HTERT RPE-1 (cell line): ENCODE measurements around the gene TH.

Source experiments
- in situ Hi-C: fragments of 300-500 bp; cut with MboI; formaldehyde crosslinking; loops from 4 replicates; pipeline ENCODE4 v1.14.3; 2020; ENCODE audit warnings: low sequenced_read_pairs

Gene TH

GRCh38 chr11:2209370-2209801, 37.8 kb upstream of the TH start:
- in situ Hi-C loops = no loop called here

DNA sequence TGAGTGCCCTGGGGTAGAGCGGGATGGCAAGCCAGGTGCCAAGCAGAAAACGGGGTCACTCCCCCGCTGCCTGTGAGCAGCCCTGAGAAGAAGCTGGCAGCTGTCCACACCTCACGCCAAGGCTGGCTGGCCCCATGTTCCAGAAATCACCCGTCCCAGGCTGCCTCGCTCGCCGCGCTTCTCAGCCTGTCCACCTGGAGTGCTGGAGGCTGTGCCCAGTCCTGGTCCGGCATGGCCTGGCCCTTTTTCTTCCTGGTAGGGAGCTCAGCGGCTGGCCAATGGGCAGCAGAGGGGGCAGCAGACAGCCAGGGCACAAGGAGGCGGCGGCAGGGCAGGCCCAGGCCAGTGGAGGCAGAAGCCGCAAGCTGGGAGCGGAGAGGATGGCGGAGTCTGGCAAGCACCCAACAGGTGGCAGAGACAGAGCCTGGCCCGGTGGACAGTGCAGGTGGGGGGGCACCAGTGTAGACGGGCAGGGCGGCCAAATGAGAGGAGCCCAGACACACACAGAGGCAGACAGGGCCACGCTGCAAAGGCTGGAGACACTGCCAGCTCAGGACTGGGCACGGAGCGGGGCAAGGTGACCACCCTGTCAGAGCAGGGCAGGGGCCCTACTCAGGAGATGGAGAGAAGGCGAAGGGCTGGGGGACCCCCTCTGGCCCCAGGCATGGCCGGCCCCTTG, 37.2 kb upstream of the TH start:
- in situ Hi-C loops = no loop called here

DNA sequence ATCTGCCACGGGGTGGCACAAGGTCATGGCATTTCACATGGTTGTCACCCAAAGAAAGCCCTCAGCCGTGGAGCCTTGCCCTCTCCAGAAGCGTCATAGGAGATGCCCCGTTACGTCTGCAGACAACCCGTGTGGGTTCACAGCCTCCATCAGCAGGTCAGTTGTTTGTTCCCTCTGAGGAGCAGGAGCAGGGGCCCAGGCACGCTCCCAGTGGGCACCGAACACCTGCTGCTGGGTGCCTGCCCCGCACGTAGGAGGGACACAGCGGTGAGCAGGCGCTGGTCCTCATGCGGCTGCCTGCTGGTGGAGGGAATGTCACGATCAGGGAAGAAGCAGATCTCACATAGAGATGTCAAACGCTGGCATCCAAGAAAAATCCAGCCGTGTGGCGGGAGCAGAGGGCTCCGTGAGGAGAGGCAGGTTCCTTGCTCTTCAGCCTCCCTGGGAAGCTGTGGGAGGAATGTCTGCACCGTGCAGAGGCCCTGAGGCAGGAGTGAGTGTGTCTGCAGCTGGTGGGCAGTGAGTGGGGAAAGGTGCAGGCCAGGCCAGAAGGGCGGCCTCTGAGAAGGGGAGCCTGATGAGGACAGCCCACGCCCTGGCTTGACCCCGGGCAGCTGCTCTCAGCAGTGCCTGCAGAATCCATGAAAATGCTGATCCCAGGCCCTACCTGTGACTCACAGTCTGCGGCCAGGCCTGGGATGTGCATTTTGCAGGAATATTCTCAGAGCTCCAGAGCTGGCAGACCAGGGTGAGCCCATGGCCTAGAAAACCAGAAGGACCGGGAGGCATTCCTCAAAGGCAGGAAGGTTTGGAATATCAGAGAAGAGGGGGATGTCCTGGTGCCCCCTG, 36.4 kb upstream of the TH start:
- in situ Hi-C loops = no loop called here

- in situ Hi-C loops = no loop called here
Observed at GRCh38 chr11:2207212-2207611, 35.6 kb upstream of the TH start.

GRCh38 chr11:2205981-2206690, 34.5 kb upstream of the TH start:
- in situ Hi-C loops = no loop called here

DNA sequence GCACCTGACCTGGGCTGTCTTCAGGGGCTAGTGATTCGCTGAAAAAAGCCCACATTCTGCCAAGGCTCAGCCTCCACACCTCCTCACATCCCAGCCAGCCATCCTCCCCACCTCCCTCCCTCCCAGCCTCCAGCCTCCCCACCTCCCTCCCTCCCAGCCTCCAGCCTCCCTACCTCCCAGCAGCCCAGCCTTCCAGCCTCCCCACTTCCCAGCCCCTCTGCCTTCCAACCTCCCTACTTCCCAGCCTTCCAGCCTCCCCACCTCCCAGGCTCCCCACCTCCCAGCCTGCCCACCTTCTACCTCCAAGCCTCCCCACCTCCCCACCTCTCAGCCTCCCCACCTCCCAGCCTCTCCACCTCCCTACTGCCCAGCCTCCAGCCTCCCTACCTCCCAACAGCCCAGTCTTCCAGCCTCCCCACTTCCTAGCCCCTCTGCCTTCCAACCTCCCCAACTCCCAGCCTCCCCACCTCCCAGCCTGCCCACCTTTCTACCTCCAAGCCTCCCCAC, 33.7 kb upstream of the TH start:
- in situ Hi-C loops = no loop called here

- in situ Hi-C loops = no loop called here
Observed at GRCh38 chr11:2204361-2205213, 33.0 kb upstream of the TH start.

DNA sequence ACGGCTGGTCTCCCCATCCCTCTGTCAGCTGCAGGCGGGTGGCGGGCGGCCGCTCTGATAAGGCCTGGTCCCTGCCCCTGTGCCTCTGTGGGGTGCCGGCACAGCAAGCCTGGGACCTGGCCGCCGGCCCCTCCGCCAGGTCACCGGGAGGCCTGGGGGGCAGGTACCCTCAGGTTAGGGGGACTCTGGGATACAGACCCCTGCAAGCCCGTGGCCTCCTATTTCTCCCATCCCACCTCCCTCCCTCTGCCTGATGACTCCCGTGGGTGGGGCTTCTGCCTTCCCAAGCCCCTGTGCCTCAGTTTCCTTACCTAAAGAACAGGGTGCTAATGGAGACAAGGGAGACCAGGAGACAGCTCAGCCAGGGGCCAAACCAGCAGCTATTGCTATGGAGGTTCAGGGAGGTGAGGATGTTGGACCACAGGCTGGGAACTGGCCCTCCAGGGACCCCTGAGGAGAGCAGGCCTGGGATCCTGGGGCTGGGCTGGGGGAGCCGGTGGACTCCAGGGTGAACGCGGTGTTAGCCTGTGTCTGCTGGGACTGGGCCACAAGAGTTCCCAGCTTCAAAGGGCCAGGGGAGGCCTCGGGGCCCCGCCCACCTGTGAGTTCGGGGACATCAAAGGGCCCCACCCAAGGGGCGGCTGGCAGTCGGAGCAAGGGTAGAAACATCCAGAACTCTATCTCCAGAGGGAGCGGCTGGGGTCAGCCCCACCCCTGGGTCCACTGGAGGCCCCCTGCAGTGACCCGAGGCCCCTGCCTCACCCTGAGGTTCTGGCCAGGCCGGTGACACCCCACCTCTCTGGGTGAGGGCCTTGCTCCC, 32.0 kb upstream of the TH start:
- in situ Hi-C loops = no loop called here

GRCh38 chr11:2202900-2203439, 31.4 kb upstream of the TH start:
- in situ Hi-C loops = no loop called here

- in situ Hi-C loops = no loop called here
Observed at GRCh38 chr11:2202071-2202899, 30.7 kb upstream of the TH start.

GRCh38 chr11:2201542-2201941, 29.9 kb upstream of the TH start:
- in situ Hi-C loops = no loop called here

GRCh38 chr11:2200957-2201519, 29.4 kb upstream of the TH start:
- in situ Hi-C loops = no loop called here

- in situ Hi-C loops = no loop called here
Observed at GRCh38 chr11:2200536-2200935, 28.9 kb upstream of the TH start.

DNA sequence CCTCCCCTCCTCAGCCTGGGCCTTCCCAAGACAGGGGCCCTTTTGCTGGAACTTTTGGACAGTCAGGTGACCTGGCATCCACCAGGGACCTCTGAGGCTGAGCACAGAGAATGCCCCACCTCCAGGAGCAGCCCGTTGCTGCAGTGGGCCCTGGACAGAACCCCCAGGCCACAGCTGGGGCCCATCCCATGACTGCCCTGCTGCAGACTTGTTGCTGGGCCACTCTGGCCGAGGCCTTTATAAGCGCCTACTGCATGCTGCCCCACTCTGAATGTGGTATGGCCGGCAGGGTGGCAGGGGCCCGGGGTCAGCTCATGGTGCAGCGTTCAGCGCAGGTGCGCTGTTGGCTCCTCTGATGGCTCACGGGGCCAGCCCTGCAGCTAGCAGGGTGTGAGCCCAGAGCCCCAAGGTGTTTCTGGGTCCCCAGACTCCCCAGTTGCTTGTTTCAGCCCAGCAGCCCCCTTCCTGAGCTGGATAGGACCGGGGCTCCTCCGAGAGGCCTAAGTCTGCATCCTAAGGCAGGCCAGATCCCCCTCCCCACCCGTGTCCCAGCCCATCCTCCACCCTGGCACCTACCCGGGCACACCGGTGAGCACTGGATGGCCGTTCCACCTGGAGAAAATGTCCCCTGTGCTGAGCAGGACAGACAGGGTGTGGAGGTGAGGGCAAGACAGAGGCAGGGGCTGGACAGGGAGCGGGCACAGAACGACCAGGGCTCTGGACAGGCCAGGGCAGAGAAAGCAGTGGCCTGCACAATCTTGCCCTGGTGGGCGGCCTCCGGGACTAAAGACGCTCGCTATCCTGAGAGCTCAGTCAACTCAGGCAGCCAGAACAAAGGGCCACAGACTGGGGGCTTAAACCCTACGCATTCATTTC, 28.1 kb upstream of the TH start:
- in situ Hi-C loops = no loop called here

DNA sequence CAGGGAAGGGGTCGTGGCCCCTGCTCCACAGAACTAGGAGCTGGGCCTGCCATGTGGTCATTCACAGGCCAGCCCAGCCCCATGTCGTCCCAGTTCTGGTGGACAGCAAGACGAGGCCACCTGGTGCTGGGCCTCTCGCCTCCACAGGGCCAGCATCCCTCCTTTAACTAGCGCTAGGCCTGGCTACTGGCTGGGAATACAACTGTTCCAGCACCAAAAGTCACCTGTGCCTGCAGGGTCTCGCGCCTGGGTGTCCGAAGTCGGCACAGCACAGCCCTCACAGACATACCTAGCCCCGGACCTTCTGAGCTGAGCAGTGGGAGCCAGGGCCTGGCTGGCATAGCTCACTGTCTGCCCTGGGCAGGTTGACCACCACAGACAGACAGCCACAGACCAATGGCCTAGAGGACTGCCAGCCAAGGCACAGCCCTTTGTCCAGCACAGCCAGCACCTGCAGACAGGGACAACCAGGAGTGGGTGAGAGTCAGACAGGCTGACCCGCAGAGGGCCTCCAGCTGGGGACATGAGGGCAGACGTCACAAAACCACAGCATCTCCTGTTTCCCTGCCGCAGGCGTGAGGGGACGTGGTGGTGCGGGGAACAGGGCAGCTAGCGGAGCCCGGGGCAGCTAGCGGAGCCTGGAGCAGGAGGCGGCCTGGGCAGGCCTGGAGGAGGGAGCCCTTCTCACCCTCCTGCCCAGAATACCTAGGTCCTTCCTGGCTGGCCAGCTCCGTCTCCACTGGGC, 27.2 kb upstream of the TH start:
- in situ Hi-C loops = no loop called here

DNA sequence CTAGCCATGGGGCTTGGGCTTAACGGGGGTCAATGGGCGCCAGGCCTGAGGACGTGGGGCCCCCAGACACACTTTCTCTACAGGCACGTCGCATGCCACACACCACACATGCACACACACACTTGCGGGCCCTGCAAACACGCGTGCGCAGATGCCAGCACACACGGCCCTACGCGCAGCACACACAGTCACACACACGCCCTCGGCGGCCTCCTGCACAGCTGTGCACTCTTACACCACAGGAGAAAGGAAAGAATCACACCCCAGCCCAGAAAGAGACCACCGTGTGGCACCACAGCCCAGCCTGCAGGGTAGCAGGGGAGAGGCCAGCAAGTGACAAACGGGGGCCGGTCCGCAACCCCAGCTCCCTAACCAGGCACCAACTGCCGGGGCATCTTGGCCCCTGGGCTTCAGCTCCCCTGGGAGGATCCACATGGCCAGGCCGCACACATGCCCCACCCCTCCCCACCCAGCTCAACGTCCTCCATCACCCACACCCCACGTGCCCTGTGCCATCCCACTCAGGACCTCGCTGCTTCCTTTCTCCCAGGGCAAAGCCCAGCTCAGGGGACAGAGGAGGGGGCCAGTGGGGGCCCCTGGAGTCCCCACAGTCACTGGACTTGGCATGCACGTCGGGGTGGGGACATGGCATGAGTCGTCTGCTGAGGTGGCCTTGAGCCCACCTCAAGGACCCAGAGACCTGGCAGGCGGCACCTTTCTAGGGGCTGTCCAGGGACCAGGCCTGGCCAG, 26.3 kb upstream of the TH start:
- in situ Hi-C loops = no loop called here
